Esophagus muscularis mucosa (tissue), 4 donors: ENCODE results near the gene PHF13. TPM values are rescaled to one million over a fixed set of nuclear protein-coding genes. Genes with fewer than 3 reads are reported as not detected.
"Not testable (repeated sequence)": the region's sequence is repeated elsewhere in the genome, so short reads cannot be mapped to it uniquely, and the experiment has no call there.

Experiments
- DNase-seq: peaks from one replicate; pipeline ENCODE4 v3.0.0-alpha.2; 2017; ENCODE audit errors: extremely low spot score
- H3K27ac ChIP-seq, 4 donors: fragments of 200-600 bp; sonication (generic); replicated peaks in 1 of 4; 1 replicate in 3 of 4; 2 replicates in 1 of 4; pipeline ENCODE4 v1.5.1; 2016 to 2019; ENCODE audit warnings: mild to moderate bottlenecking in 1 of 4
- H3K27me3 ChIP-seq, 4 donors: fragments of 200-600 bp; sonication (generic); one replicate each; pipeline versions ENCODE4 v1.5.1 to v1.6.0; 2016 to 2019
- H3K36me3 ChIP-seq, 4 donors: fragments of 200-600 bp; sonication (generic); one replicate each; pipeline ENCODE4 v1.5.1; 2016 to 2019
- H3K4me1 ChIP-seq, 4 donors: fragments of 200-600 bp; sonication (generic); one replicate each; pipeline ENCODE4 v1.5.1; 2016 to 2019
- H3K4me3 ChIP-seq, 4 donors: fragments of 200-600 bp; sonication (generic); 1 replicate in 2 of 4; 2 replicates in 2 of 4; pipeline ENCODE4 v1.5.1; 2016 to 2019; ENCODE audit warnings: mild to moderate bottlenecking in 4 of 4, moderate library complexity in 1 of 4
- H3K9me3 ChIP-seq, 4 donors: fragments of 200-600 bp; sonication (generic); 1 replicate in 3 of 4; 2 replicates in 1 of 4; pipeline ENCODE4 v1.5.1; 2016 to 2019
- EP300 ChIP-seq: sonication (generic); formaldehyde crosslinking; IDR thresholded peaks from one replicate; pipeline ENCODE4 v1.6.1; 2017; ENCODE audit warnings: antibody characterized with exemption
- POLR2A ChIP-seq: fragments of 450-650 bp; IDR thresholded peaks from one replicate; pipeline ENCODE4 v1.6.1; 2017; ENCODE audit warnings: antibody characterized with exemption, moderate library complexity, mild to moderate bottlenecking, low read depth
- POLR2AphosphoS5 ChIP-seq, 2 donors: sonication (generic); formaldehyde crosslinking; IDR thresholded peaks; one replicate each; pipeline ENCODE4 v1.6.1; 2017; ENCODE audit warnings: antibody characterized with exemption in 2 of 2
- WGBS: methylation state at CpG from one replicate; pipeline ENCODE4 v1.1.5; 2018; 5-methylcytosine and 5-hydroxymethylcytosine counted together
- intact Hi-C: fragments of 100-400 bp; cut with DNase I; formaldehyde crosslinking; loops from one replicate; pipeline ENCODE4 v1.15.1; 2023
- total RNA-seq, 4 donors: library from RNA; depleted of rRNA; stranded (reverse); fragments of >200 nt; gene quantifications; one replicate each; pipeline versions ENCODE4 v1.1.0 to v1.2.1, GENCODE V29; 2016
- TF ChIP-seq, protein P1 (sequence below), 3 experiments: fragments of 200-600 bp in 2 of 3; fragments of 450-650 bp in 1 of 3; sonication (generic) in 2 of 3; IDR thresholded peaks; one replicate each; pipeline ENCODE4 v1.5.1; 2017 to 2019; ENCODE audit warnings: antibody characterized with exemption in 3 of 3, mild to moderate bottlenecking in 2 of 3, moderate library complexity in 1 of 3

PHF13 gene
- total RNA-seq, 4 donors from 2014 or later: 16.6 to 32.1 (median 27.9) TPM

DNA sequence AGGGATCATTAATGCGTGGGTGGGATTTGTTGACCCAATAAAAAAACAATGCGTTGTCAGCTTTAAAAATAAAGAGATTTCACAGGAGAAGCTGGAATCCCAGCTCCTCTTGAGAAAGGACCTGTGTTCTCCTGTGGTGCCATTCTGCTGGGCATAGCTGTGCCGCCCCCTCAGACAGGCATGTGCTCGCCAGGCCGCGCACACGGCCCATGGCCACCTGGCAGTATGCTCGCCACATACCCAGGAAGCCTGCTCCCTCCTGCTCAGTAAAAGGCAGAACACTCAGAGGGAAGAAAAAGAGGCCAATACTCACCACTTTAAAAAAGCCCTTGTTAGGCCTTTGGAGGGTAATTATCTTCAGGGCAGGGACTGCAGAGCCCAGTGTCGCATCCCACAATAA lies 24.2 kb downstream of the PHF13 start:
- Histone ChIP-seq H3K27ac (peak overlapping the region; percentile 40 to 46 (median 44)), H3K36me3 (peaks cover 48 to 98% (median 91%) of the 10 kb centered on the region in 4 donors)
- 90% methylated on average over 3 of the region's 9 CpGs for WGBS

DNA sequence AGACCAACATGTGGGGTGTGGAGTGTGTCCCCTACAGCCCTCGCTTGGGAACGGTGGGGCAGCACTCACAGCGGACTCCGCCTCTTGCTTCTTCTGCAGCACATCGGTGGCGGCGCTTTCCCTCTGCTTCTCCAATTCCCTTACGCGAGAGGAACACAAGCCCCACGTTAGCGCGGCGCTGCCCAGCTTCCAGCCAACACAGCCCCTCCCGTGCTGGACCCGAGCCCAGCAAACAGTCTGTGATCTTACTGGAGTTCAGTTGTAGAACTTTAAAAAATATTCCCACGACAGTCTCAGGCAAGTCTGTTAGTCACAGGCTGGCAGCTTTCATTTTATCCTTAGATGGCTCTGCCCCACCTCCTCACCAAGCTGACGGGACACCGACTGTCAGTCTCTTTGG lies 24.7 kb downstream of the PHF13 start:
- Histone ChIP-seq H3K9me3 (no peaks in the 10 kb centered on the region), H3K4me1 (peaks cover 0 to 12% (median 7%) of the 10 kb centered on the region in 4 donors), H3K27me3 (no peaks in the 10 kb centered on the region), H3K4me3 (peak overlapping the region in 1 of 4 donors; percentile 24), H3K36me3 (peaks cover 43 to 98% (median 91%) of the 10 kb centered on the region in 4 donors), H3K27ac (peak overlapping the region; percentile 40 to 46 (median 44))
- WGBS: 64% methylated on average over 18 of the region's 18 CpGs
- no peak for DNase-seq
- intact Hi-C loops: no loop called here
- TF ChIP-seq, protein P1, sequence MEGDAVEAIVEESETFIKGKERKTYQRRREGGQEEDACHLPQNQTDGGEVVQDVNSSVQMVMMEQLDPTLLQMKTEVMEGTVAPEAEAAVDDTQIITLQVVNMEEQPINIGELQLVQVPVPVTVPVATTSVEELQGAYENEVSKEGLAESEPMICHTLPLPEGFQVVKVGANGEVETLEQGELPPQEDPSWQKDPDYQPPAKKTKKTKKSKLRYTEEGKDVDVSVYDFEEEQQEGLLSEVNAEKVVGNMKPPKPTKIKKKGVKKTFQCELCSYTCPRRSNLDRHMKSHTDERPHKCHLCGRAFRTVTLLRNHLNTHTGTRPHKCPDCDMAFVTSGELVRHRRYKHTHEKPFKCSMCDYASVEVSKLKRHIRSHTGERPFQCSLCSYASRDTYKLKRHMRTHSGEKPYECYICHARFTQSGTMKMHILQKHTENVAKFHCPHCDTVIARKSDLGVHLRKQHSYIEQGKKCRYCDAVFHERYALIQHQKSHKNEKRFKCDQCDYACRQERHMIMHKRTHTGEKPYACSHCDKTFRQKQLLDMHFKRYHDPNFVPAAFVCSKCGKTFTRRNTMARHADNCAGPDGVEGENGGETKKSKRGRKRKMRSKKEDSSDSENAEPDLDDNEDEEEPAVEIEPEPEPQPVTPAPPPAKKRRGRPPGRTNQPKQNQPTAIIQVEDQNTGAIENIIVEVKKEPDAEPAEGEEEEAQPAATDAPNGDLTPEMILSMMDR (IDR thresholded peaks at IDR 0.05): no peak
- peak; percentile 19 to 30 for TF ChIP-seq POLR2AphosphoS5 (IDR thresholded peaks at IDR 0.05)

More for the DNA sequence above, 24.2 kb downstream of the PHF13 start:
- DNase-seq: no peak
- intact Hi-C loops: no loop called here
- Histone ChIP-seq H3K4me1 (peaks cover 0 to 12% (median 7%) of the 10 kb centered on the region in 4 donors), H3K9me3 (no peaks in the 10 kb centered on the region), H3K27me3 (no peaks in the 10 kb centered on the region), H3K4me3 (peak overlapping the region in 1 of 4 donors; percentile 24)
- TF ChIP-seq POLR2AphosphoS5 (IDR thresholded peaks at IDR 0.05): no peak
- TF ChIP-seq, protein P1 (IDR thresholded peaks at IDR 0.05): no peak
- no peak for TF ChIP-seq POLR2A
- TF ChIP-seq EP300: no peak

DNA sequence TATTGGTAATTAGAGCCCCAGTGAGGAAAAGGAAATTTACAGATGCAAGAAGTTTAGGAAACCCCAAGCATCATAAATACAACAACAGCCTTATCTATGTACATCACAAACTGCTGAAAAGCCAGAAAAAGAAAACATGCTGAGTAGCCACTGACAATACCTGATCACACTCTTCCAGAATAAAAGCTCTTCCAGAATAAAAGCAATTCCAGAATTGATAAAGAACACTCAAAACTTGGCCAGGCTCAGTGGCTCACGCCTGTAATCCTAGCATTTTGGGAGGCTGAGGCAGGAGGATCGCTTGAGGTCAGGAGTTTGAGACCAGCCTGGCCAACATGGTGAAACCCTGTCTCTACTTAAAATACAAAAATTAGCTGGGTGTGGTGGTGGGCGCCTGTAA lies 27.3 kb downstream of the PHF13 start:
- not testable (repeated sequence) for H3K27ac ChIP-seq, H3K9me3 ChIP-seq, H3K27me3 ChIP-seq, H3K4me1 ChIP-seq, DNase-seq, H3K4me3 ChIP-seq
- intact Hi-C loops: loop anchor here (5.0 kb wide), 1 partner anchor 84 kb away; the partner anchor contains the start of gene TAS1R1
- H3K36me3 ChIP-seq: peaks cover 42 to 97% (median 91%) of the 10 kb centered on the region in 4 donors
- 89% methylated on average over 3 of the region's 3 CpGs for WGBS

DNA sequence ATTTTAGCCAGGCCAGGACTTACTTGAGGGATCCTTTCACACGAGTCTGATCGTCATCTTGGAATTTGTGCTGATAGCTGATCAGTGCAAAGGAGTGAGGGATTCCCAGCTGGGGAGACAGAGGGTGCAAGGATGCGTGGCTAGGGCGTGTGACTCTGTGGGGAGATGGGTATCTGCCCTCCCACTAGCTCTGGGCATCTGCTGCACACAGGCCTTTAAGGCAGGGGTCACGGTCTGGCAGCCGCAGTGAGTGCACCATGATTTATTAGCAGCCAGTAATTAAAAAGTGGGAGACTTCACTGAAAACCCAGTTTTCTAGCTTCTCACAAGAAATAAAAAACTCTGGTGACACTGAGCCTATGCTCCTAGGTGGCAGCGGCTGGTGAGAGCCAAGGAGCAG lies 31.5 kb downstream of the PHF13 start:
- 85% methylated on average over 7 of the region's 7 CpGs for WGBS
- DNase-seq: no peak
- Histone ChIP-seq H3K4me1 (no peaks in the 10 kb centered on the region), H3K27ac (no peak overlapping the region), H3K36me3 (peaks cover 16 to 68% (median 63%) of the 10 kb centered on the region in 4 donors), H3K4me3 (no peak overlapping the region), H3K9me3 (no peaks in the 10 kb centered on the region), H3K27me3 (no peaks in the 10 kb centered on the region)
- TF ChIP-seq POLR2AphosphoS5 (IDR thresholded peaks at IDR 0.05) (no peak), POLR2A (no peak), EP300 (no peak)
- TF ChIP-seq, protein P1 (IDR thresholded peaks at IDR 0.05): no peak
- intact Hi-C loops: loop anchor here (5.0 kb wide), 1 partner anchor 158 kb away; no protein-coding TSS in a partner anchor

DNA sequence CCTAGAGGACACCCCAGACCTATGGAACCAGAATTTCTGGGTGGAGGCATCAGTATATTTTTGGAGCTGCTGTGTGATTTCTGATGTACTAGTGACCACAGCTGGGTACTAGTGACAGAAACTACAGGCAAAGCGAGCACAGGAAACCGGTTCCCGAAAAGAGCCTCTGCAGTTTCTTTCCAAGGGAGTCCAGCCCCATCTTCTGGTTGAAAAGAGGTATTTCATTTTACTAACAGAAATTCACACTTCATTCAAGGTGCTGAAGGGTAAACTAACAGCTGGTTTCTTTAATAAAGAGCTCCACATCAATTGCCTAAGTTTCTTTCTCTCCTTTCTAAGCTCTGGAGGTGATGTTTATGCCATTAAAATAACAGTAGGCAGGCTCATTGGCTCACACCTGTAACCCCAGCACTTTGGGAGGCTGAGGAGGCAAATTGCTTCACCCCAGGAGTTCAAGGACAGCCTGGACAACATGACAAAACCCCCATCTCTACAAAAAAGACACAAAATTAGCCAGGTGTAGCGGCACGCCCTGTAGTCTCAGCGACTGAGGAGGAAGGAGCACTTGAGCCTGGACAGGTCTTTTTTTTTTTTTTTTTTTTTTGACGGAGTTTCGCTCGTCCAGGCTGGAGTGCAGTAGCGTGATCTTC lies 33.1 kb downstream of the PHF13 start:
- H3K36me3 ChIP-seq: peaks cover 15 to 70% (median 63%) of the 10 kb centered on the region in 4 donors
- no peak for TF ChIP-seq POLR2AphosphoS5 (IDR thresholded peaks at IDR 0.05)
- TF ChIP-seq POLR2A: no peak
- TF ChIP-seq, protein P1 (IDR thresholded peaks at IDR 0.05): peak; percentile 52 to 64 (median 63)
- H3K27me3 ChIP-seq: no peaks in the 10 kb centered on the region
- H3K4me3 ChIP-seq: no peak overlapping the region
- no peak for DNase-seq
- no peak overlapping the region for H3K27ac ChIP-seq
- intact Hi-C loops: loop anchor here (5.0 kb wide), 1 partner anchor 159 kb away; no protein-coding TSS in a partner anchor
- H3K9me3 ChIP-seq: no peaks in the 10 kb centered on the region
- H3K4me1 ChIP-seq: no peaks in the 10 kb centered on the region
- 50% methylated on average over 10 of the region's 10 CpGs for WGBS
